A549 treated with Mapracorat at 1 μM for 4 hours (cell line): ENCODE measurements around the gene COG6. TPM values are rescaled to one million over a fixed set of nuclear protein-coding genes. Genes with fewer than 3 reads are reported as not detected.

ENCODE experiments used
- total RNA-seq: library from RNA; stranded (reverse); fragments of 200-300 nt; extraction: Qiagen RNA extraction; gene quantifications from 5 replicates; pipeline ENCODE4 v1.2.3, GENCODE V29; 2022

COG6 gene
- 3.2 to 6.5 TPM (median 4.3 TPM) in 5 replicates for total RNA-seq

DNA sequence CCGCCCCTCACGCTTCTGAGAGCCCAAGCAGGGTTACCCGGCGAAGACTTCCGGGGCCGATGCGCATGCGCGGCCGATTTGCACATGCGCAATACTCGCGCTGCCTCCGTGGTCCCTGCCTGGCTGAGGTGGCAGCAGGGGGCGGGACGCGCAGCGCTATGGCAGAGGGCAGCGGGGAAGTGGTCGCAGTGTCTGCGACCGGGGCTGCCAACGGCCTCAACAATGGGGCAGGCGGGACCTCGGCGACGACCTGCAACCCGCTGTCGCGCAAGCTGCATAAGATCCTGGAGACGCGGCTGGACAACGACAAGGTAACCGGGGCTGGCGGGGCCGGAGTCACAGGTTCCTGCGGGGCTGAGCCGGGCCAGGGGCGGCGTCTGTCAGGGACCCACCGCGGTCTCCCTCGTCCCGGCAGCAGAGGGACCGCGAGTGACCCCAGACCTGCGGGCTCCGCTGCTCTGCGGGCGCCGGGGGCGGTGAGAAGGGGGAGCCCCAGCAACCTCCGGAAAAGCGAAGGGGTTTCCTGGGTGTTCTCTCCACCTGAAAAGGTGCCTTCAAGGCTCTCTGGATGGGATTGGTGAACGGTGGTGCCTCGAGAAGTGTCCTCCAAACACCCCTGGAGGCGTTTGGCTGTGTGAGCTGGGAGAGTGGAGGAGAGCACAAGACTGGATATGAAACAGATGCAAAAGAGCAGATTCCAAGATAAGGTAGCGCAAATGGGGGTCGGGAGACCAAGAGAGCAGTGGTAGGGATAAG is at the start of gene COG6:
TSS of gene COG6 (plus strand) at position 94 of the 756 bp plus-strand sequence. CDS start at position 159, 65 bp downstream.

Other genes starting within 250 kb of the COG6 start
- gene LHFPL6, start 52.5 kb upstream of the COG6 start, total RNA-seq, result 5.7 to 8.7 TPM (median 6.3 TPM) in 5 replicates